Measurements from ENCODE around the gene KDM5A.

DNA sequence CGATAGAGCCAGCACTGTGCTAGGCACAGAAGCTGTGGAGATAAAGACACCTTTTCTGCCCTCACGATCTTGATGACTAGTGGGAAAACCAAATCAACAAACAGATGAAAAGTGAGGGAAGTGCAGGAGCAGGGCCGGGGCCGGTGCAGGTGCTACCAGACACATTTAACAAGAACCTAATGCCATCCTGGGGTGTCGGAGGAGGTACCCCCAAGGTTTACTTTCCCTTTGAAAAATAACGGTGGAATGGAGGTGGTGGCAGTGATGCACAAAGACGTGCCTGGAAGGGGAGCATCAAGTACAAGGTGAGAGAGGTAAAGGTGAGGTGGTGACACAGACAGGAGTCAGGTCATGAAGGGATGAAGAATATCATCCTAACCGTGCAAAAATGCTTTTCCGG lies 148.6 kb downstream of the KDM5A start:
- TF ChIP-seq POLR2A (IDR thresholded peaks at IDR 0.05), result no peak
- no peak for TF ChIP-seq CTCF (IDR thresholded peaks at IDR 0.05)
